Endothelial cell of umbilical vein (primary cell): ENCODE data around the gene TMEM178B.

Source experiments
- CTCF ChIP-seq, 2 donors: IDR thresholded peaks; 1 replicate in 1 of 2; 2 replicates in 1 of 2; pipeline ENCODE4 v1.5.1; 2011; ENCODE audit warnings: low read length in 2 of 2, mild to moderate bottlenecking in 2 of 2, moderate library complexity in 2 of 2, control low read depth in 1 of 2, inconsistent platforms in 1 of 2, low read depth in 1 of 2; ENCODE audit not compliant: insufficient read depth in 1 of 2; ENCODE audit errors: extremely low read depth in 1 of 2
- EZH2 ChIP-seq: IDR thresholded peaks from 2 replicates; pipeline ENCODE4 v1.6.1; 2012; ENCODE audit warnings: borderline replicate concordance, low read depth, mild to moderate bottlenecking, moderate library complexity, low read length, inconsistent platforms; ENCODE audit not compliant: severe bottlenecking
- FOS ChIP-seq: IDR thresholded peaks from 2 replicates; pipeline ENCODE4 v1.6.1; 2011; ENCODE audit warnings: mild to moderate bottlenecking, low read length, moderate library complexity, borderline replicate concordance; ENCODE audit not compliant: insufficient read depth
- GATA2 ChIP-seq: IDR thresholded peaks from 2 replicates; pipeline ENCODE4 v1.7.0; 2011; ENCODE audit warnings: low read depth, mild to moderate bottlenecking, moderate library complexity, mixed read lengths, low read length; ENCODE audit not compliant: insufficient read length, insufficient read depth
- JUN ChIP-seq: IDR thresholded peaks from 2 replicates; pipeline ENCODE4 v1.6.1; 2011; ENCODE audit warnings: borderline replicate concordance, low read depth; ENCODE audit not compliant: insufficient read length, insufficient read depth
- MAX ChIP-seq: IDR thresholded peaks from 2 replicates; pipeline ENCODE4 v1.6.1; 2011; ENCODE audit not compliant: insufficient read depth, insufficient read length
- MYC ChIP-seq: IDR thresholded peaks from one replicate; pipeline ENCODE4 v1.6.1; 2011; ENCODE audit warnings: mild to moderate bottlenecking, low read depth, low read length
- POLR2A ChIP-seq: IDR thresholded peaks from 2 replicates; pipeline ENCODE4 v1.6.1; 2012; ENCODE audit warnings: low read depth, mild to moderate bottlenecking, control low read depth, low read length

GRCh38 chr7:141374425-141374824, 300.6 kb downstream of the TMEM178B start:
- TF ChIP-seq MAX (no peak), EZH2 (no peak), POLR2A (no peak), CTCF (IDR thresholded peaks at IDR 0.05; ENCODE audit: extremely low read depth in 1 of 2, insufficient read depth in 1 of 2, low read depth in 1 of 2, low read length in 2 of 2) (no peak), JUN (no peak), MYC (no peak), GATA2 (no peak), FOS (no peak)
